AG08395 (cell line): ENCODE measurements around the gene TERF2IP.

ENCODE experiments used
- DNase-seq: peaks from one replicate; pipeline ENCODE4 v3.0.0; 2012; ENCODE audit warnings: mixed read lengths, low spot score

The TERF2IP gene

GRCh38 chr16:75647492-75648264, at the start of gene TERF2IP, which contains the start of gene KARS1:
Gene TERF2IP, plus strand, starts transcription at chr16:75647773. Its CDS starts 110 bp downstream, at chr16:75647883.
Gene KARS1, minus strand, starts transcription at chr16:75647665. Its CDS starts 26 bp downstream, at chr16:75647639.
- DNase-seq, result peak; percentile 97

- peak; percentile 18 for DNase-seq
Measured at GRCh38 chr16:75599452-75600277, 47.9 kb upstream of the TERF2IP start.

DNA sequence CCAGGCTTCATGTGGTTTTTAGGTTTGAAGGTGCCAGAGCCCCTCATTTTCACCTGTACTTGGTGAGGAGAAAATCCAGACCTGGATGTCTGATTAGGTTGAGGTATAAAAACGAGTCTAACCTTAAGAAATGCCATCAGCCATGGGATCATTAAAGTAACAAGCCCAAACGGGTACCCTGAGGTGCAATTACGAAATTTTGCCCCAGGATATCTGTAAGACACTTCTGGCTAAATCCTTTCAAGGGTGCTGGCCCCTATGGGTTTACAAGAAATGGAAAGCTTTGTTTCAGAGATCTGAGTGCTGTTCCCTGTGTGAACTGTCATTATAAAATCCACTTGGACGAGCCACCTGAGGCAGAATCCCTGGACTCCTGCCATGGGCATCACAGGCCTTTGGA, 44.3 kb upstream of the TERF2IP start:
- no peak for DNase-seq

DNA sequence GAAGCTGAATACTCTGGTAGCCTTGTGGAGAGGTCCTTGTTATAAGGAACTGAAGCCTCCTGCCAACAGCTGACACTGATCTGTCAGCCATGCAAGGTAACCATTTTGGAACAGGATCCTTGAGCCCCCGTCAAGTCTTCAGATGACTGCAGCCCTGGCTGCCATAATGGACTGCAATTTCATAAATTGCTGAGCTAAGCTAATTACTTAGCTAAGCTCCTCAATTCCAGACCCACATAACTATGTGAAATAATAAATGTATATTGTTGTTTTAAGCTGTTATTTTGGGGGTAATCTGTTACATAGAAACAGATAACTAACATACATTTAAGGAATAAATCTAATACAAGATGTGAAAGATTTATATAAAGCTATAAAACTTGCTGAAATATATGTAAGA, 41.1 kb upstream of the TERF2IP start:
- no peak for DNase-seq

GRCh38 chr16:75614066-75614897, 33.3 kb upstream of the TERF2IP start:
- DNase-seq, result no peak

- DNase-seq, result no peak
Measured at GRCh38 chr16:75615619-75616018, 32.0 kb upstream of the TERF2IP start.

DNA sequence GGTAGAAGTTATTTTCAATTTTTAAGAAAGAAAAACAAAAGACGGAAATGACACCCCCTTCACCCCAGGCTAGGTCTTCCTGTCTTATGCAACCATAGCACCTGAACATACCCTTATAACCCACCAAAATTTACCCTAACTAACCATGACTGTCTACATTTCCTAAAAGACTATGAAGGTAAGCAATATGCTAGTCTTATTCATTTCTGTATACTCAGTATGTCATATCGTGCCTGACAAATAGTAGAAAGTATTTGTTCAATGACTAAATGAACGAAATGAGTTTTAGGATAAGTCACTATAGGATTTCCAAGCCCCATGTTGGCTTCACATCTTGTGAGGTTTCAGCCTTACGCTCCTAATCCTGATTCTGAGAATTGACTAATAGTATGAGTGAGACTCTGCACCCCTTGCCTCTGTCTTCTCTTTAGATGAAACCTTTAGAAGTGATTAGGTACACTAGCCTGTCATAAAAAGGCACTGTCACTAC, 31.0 kb upstream of the TERF2IP start:
- no peak for DNase-seq

DNA sequence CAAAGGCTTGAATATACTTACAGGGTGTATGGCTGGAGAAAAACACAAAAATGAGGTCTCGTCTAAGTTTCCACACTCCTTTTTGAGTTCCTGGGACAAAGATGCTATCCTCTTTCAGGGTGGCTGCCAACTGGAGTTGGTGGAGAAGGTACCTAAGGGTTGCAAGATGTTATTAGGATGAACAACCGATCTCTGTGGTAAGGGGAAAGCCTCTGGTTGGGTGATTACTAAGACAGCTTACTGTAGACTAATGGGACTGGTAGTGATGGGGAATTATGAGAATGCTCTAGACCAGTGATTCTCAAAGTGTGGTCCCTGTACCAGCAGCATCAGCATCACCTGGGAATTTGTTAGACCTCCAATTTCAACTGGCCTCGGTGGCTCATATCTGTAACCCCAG, 30.5 kb upstream of the TERF2IP start:
- DNase-seq, result no peak

GRCh38 chr16:75618780-75619179, 28.8 kb upstream of the TERF2IP start:
- DNase-seq, result no peak

- no peak for DNase-seq
Measured at GRCh38 chr16:75620326-75621169, 27.0 kb upstream of the TERF2IP start.

DNA sequence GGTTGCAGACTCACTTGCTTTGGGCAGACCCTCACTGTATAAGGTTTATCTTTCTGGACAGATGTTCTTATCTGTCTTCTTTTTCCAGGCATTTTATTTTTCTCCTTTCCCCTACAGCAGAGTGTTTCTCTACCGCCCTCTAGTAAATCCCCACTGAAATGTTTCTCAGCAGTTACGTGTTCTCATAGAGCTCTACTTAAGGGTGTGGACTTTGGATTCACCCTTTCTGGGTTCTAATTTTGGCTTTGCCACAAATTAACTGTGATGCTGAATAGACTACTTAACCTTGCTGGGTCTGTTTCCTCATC, 26.4 kb upstream of the TERF2IP start:
- DNase-seq, result peak; percentile 49

GRCh38 chr16:75622761-75623605, 24.6 kb upstream of the TERF2IP start, which contains the start of gene ADAT1:
Gene ADAT1, minus strand, starts transcription at chr16:75623281. Its CDS starts 2,482 bp downstream, at chr16:75620799.
- DNase-seq, result peak; percentile 97

DNA sequence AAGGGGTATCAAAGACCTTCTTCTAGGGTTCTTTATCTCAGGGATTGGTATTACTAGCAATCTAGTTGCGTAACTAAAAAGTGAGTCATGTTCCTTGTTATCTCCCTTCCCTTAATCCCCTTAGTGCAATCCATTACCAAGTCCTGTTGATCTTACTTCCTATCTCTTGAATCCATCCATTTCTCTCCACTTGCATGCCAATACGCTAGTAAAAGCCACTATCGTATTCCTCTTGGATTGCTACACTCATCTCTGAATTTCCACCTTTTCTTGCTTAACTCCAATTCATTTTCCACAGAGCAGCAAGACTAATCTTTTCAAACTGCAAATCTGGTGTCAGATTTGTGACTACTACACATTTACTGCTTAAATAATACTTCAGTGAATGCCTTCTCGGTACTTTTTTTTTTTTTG, 22.6 kb upstream of the TERF2IP start:
- no peak for DNase-seq

DNA sequence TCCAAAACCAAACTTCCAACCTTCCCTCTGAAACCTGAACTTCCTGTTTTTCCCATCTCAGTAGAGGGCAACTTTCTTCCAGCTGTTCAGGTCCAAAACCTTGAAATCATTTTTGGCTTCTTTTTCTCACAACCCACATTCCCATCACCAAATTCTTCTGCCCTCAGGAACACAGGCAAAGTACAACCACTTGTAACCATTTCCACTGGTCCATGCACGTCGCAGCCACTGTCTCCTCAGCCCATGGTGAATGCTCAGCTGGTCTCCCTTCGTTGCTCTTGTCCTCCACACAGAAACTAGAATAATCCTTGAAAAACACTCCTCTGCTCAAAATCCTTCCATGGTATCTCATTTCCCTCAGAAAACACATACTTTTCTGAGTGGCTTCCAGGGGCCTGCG, 20.8 kb upstream of the TERF2IP start:
- no peak for DNase-seq

DNA sequence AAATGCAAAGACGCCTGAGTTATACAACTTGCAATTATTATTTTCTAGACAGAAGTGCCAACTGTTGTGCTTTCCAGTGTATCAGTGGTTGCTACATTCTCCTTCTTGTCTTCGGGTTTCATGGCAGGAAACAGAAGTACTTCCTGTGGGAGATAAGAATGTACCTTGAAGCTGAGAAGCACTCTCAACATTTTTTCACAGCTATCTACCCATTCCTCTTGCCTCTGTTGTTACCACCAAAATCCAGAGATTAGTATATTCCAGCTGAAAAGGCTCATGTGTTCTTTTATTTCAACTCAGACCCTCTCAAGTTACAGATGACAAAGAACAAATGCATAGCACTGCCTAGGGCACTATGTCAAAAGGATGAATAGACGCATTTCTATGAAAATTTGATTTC, 19.7 kb upstream of the TERF2IP start:
- no peak for DNase-seq

DNA sequence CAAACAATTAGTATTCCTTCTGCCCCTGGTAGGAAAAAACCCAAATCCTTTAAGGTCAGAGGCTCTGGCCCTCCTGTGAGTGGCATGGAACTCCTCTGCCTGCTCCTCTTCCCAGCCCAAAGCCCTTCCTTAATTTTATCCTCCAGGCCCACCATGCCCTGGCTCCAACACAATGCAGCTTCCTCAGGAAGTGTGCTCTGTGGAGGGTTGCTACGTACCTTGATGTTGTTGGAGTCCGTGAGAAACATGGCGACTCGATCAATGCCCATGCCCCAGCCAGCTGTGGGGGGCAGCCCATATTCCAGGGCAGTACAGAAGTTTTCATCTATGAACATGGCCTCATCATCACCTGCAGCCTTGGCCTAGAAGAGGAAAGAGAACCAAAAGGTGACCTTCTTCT, 19.2 kb upstream of the TERF2IP start:
- no peak for DNase-seq

GRCh38 chr16:75629132-75629531, 18.4 kb upstream of the TERF2IP start:
- DNase-seq, result no peak

DNA sequence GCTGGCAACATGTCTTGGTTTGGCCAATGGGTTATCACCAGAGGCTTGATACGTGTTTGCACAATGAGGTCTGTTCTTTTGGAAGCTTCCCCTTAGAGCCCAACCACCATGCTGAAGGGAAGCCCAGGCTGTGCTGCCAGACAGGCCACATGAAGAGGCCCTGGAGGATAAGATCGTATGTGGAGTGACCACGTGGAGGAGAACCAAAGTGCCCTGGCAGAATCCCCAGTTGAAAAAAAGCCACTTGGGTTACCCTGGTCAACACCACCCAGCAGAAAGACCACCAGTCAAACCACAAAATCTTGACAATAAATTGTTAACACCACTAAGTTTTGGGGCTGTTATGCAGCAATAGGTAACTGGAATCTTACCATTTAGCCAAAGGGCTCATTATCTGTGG, 17.5 kb upstream of the TERF2IP start:
- no peak for DNase-seq

DNA sequence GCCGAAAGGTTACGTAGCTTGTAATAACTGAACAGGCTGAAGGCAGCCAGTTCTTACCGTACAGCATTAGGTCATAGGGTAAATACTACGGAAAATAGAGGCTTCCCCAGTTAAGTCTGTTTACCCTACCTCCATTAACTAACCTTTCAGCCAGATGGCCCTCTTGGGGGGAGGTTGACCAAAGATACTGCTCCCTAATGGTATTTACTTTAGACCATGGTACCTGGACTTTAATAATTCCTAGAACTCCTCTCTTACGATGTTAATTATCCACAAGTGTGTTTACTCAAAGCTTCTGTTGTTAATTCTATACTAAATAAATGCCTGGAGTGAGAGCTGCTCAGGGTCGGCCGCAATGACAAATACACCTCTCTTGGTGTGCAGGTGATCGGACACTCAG, 14.7 kb upstream of the TERF2IP start:
- no peak for DNase-seq

GRCh38 chr16:75635036-75635435, 12.5 kb upstream of the TERF2IP start:
- DNase-seq, result no peak
